Measurements from ENCODE around the gene PPIL1.

GRCh38 chr6:36815962-36816735 lies 58.5 kb downstream of the PPIL1 start:
- no peak for TF ChIP-seq EZH2 (IDR thresholded peaks at IDR 0.05; ENCODE audit: insufficient read depth, poor library complexity, severe bottlenecking)
- no peak for TF ChIP-seq EZH2phosphoT487 (IDR thresholded peaks at IDR 0.05; ENCODE audit: insufficient read depth, low read depth)
